GM12878 (cell line): ENCODE measurements around the gene IPP. TPM values are rescaled to one million over a fixed set of nuclear protein-coding genes. Genes with fewer than 3 reads are reported as not detected.

ENCODE experiments used
- BHLHE40 ChIP-seq, 2 experiments: fragments of 450-650 bp in 1 of 2; IDR thresholded peaks; 2 replicates each; pipeline ENCODE4 v1.6.1; 2011 to 2017; ENCODE audit warnings: low read depth in 2 of 2, borderline replicate concordance in 1 of 2, improper control_type of control experiment in 1 of 2, low read length in 1 of 2, mild to moderate bottlenecking in 1 of 2
- CREB1 ChIP-seq: IDR thresholded peaks from 2 replicates; pipeline ENCODE4 v1.6.1; 2012; ENCODE audit warnings: low read depth, mild to moderate bottlenecking, inconsistent platforms
- EP300 ChIP-seq, 2 experiments: fragments of 150-350 bp in 1 of 2; IDR thresholded peaks; 2 replicates each; pipeline ENCODE4 v1.6.1; 2011 to 2012; ENCODE audit warnings: low read depth in 2 of 2, low read length in 2 of 2, borderline replicate concordance in 1 of 2, improper control_type of control experiment in 1 of 2, inconsistent platforms in 1 of 2; ENCODE audit not compliant: control insufficient read depth in 1 of 2
- HDGF ChIP-seq: fragments of 450-650 bp; IDR thresholded peaks from 2 replicates; pipeline ENCODE4 v1.6.1; 2016; ENCODE audit warnings: antibody characterized with exemption
- IKZF1 ChIP-seq: fragments of 450-650 bp; conservative IDR thresholded peaks from 2 replicates; pipeline ENCODE4 v1.6.1; 2017; ENCODE audit warnings: antibody characterized with exemption, mild to moderate bottlenecking
- NFIC ChIP-seq: IDR thresholded peaks from 2 replicates; pipeline ENCODE4 v1.6.1; 2012; ENCODE audit warnings: low read depth, mild to moderate bottlenecking, inconsistent platforms, low read length, moderate library complexity
- NFXL1 ChIP-seq: fragments of 450-650 bp; IDR thresholded peaks from 2 replicates; pipeline ENCODE4 v1.6.1; 2017; ENCODE audit warnings: antibody characterized with exemption, mild to moderate bottlenecking, borderline replicate concordance
- POU2F2 ChIP-seq: IDR thresholded peaks from 3 replicates; pipeline ENCODE4 v1.6.1; 2011; ENCODE audit warnings: low read depth, mild to moderate bottlenecking, low read length, borderline replicate concordance
- SMAD1 ChIP-seq: fragments of 450-650 bp; IDR thresholded peaks from 2 replicates; pipeline ENCODE4 v1.6.1; 2018; ENCODE audit warnings: mild to moderate bottlenecking, low read depth; ENCODE audit not compliant: partially characterized antibody
- SMARCA5 ChIP-seq: fragments of 450-650 bp; IDR thresholded peaks from 2 replicates; pipeline ENCODE4 v1.6.1; 2017; ENCODE audit warnings: mild to moderate bottlenecking
- SP1 ChIP-seq: IDR thresholded peaks from one replicate; pipeline ENCODE4 v1.6.1; 2011; ENCODE audit warnings: low read depth, low read length
- SUPT20H ChIP-seq: IDR thresholded peaks from 2 replicates; pipeline ENCODE4 v1.6.1; 2011; ENCODE audit warnings: low read depth, mild to moderate bottlenecking, low read length, moderate library complexity, borderline replicate concordance; ENCODE audit not compliant: control insufficient read depth
- WRNIP1 ChIP-seq: IDR thresholded peaks from 2 replicates; pipeline ENCODE4 v1.6.1; 2011; ENCODE audit warnings: low read depth, low read length, improper control_type of control experiment, borderline replicate concordance
- polyA plus RNA-seq, 11 experiments: library from polyadenylated mRNA; depleted of rRNA in 4 of 11; unstranded in 6 of 11; stranded (reverse) in 5 of 11; fragments of >200 nt; fragmentation: Nextera tagmentation in 4 of 11; fragmentation: Illumina TruSeq in 1 of 11; extraction: Ambion mirVana in 4 of 11; extraction: Trizol in 1 of 11; gene quantifications; 1 replicate in 1 of 11; 2 replicates in 10 of 11; pipeline versions ENCODE4 v1.2.1 to v1.2.3, GENCODE V29; 2011 to 2016; ENCODE audit warnings: inconsistent platforms in 2 of 11, missing spikeins in 2 of 11, low read depth in 1 of 11
- total RNA-seq, 4 experiments: library from RNA; depleted of rRNA in 3 of 4; stranded (reverse); fragments of >200 nt in 3 of 4; fragmentation: Illumina TruSeq in 1 of 4; extraction: Trizol in 1 of 4; gene quantifications; 2 replicates each; pipeline versions ENCODE4 v1.2.1 to v1.2.3, GENCODE V29; 2013 to 2021
- TF ChIP-seq, protein P1 (sequence below): IDR thresholded peaks from 2 replicates; pipeline ENCODE4 v1.6.1; 2012; ENCODE audit warnings: low read depth, low read length, improper control_type of control experiment
- TF ChIP-seq, protein P2 (sequence below): fragments of 450-650 bp; IDR thresholded peaks from 2 replicates; pipeline ENCODE4 v1.6.1; 2017; ENCODE audit warnings: low read depth, mild to moderate bottlenecking, moderate library complexity
- TF ChIP-seq, protein P3 (sequence below), 3 experiments: IDR thresholded peaks in 2 of 3; conservative IDR thresholded peaks in 1 of 3; 2 replicates each; pipeline ENCODE4 v1.5.1; 2011; ENCODE audit warnings: low read depth in 3 of 3, low read length in 3 of 3, mild to moderate bottlenecking in 3 of 3, control low read depth in 2 of 3, moderate library complexity in 2 of 3, inconsistent platforms in 1 of 3, mixed read lengths in 1 of 3; ENCODE audit not compliant: control insufficient read depth in 2 of 3, insufficient read depth in 1 of 3; ENCODE audit errors: extremely low read depth in 1 of 3
- TF ChIP-seq, protein P4 (sequence below): fragments of 450-650 bp; IDR thresholded peaks from 2 replicates; pipeline ENCODE4 v1.6.1; 2016; ENCODE audit warnings: mild to moderate bottlenecking
- TF ChIP-seq, protein P5 (sequence below): IDR thresholded peaks from 2 replicates; pipeline ENCODE4 v1.6.1; 2012; ENCODE audit warnings: low read depth, low read length, improper control_type of control experiment
- TF ChIP-seq, protein P6 (sequence below): IDR thresholded peaks from 2 replicates; pipeline ENCODE4 v1.6.1; 2011; ENCODE audit warnings: low read depth, mild to moderate bottlenecking, low read length, moderate library complexity, borderline replicate concordance; ENCODE audit errors: extremely low read depth
- TF ChIP-seq, protein P7 (sequence below): fragments of 450-650 bp; IDR thresholded peaks from 2 replicates; pipeline ENCODE4 v1.6.1; 2016; ENCODE audit warnings: mild to moderate bottlenecking

The IPP gene
- total and polyA plus RNA-seq, 10 of the 15 experiments (the other 5 are each of a cell fraction or from before 2014, with no cell fraction given) = 4.7 to 15.0 (median 10.4) TPM

DNA sequence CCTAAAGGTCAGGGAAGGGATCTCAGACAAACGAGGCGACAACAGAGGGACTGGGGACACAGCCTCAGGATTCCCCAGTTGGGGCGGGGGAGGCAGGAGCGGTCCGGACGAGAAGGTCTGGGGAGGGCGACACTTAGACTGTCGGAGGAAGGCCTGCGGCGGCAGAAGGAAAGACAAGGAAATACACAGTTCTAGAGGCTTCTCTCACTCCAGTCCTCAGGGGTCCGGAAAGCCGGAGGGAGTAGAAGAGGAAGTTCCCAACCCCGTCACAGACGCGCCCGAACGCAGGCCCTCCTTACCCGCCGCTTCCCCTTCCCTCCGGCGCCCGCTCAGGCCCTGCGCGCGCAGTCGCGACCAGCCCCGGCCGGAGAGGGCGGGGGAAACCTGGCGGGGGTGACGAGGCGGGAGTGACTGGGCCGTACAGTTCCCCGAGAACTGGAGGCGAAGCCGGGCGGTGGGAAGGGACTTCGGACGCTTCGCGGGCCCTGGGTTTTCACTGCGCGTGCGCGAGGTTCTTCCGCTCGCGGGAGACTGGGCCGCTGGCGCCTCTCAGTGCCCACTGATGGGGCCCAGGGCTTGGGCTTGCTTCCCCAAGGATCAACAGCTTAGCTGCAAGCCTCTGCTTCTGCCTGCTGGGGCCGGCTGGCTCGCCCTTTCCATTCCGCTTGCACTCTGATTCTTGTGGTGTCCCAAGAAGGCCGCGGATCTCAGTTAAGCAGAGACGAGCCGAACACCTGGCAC is at the start of gene IPP (continued):
- TF ChIP-seq, protein P1, sequence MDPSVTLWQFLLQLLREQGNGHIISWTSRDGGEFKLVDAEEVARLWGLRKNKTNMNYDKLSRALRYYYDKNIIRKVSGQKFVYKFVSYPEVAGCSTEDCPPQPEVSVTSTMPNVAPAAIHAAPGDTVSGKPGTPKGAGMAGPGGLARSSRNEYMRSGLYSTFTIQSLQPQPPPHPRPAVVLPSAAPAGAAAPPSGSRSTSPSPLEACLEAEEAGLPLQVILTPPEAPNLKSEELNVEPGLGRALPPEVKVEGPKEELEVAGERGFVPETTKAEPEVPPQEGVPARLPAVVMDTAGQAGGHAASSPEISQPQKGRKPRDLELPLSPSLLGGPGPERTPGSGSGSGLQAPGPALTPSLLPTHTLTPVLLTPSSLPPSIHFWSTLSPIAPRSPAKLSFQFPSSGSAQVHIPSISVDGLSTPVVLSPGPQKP = peak; percentile 47; the same call in 1 of the 2 replicates
- 0 out of 2 replicates have a peak, but pooled peaks have one; percentile 54 for TF ChIP-seq SMARCA5
- TF ChIP-seq, protein P2, sequence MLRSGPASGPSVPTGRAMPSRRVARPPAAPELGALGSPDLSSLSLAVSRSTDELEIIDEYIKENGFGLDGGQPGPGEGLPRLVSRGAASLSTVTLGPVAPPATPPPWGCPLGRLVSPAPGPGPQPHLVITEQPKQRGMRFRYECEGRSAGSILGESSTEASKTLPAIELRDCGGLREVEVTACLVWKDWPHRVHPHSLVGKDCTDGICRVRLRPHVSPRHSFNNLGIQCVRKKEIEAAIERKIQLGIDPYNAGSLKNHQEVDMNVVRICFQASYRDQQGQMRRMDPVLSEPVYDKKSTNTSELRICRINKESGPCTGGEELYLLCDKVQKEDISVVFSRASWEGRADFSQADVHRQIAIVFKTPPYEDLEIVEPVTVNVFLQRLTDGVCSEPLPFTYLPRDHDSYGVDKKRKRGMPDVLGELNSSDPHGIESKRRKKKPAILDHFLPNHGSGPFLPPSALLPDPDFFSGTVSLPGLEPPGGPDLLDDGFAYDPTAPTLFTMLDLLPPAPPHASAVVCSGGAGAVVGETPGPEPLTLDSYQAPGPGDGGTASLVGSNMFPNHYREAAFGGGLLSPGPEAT = peak; percentile 72; the same call in 1 of the 2 replicates
- peak; percentile 77 for TF ChIP-seq CREB1
- TF ChIP-seq, protein P3, sequence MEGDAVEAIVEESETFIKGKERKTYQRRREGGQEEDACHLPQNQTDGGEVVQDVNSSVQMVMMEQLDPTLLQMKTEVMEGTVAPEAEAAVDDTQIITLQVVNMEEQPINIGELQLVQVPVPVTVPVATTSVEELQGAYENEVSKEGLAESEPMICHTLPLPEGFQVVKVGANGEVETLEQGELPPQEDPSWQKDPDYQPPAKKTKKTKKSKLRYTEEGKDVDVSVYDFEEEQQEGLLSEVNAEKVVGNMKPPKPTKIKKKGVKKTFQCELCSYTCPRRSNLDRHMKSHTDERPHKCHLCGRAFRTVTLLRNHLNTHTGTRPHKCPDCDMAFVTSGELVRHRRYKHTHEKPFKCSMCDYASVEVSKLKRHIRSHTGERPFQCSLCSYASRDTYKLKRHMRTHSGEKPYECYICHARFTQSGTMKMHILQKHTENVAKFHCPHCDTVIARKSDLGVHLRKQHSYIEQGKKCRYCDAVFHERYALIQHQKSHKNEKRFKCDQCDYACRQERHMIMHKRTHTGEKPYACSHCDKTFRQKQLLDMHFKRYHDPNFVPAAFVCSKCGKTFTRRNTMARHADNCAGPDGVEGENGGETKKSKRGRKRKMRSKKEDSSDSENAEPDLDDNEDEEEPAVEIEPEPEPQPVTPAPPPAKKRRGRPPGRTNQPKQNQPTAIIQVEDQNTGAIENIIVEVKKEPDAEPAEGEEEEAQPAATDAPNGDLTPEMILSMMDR (IDR thresholded peaks at IDR 0.05 in 2 of 3, conservative IDR thresholded peaks at IDR 0.05 in 1 of 3; ENCODE audit: control insufficient read depth in 2 of 3, extremely low read depth in 1 of 3, insufficient read depth in 1 of 3, low read depth in 3 of 3, low read length in 3 of 3) = peak; percentile 25 to 69 (median 31); a peak in 4 of 6 replicates
- no peak for TF ChIP-seq SMAD1
- no peak for TF ChIP-seq NFIC
- no peak for TF ChIP-seq SUPT20H
- peak; percentile 27 for TF ChIP-seq SP1
- peak; percentile 90 for TF ChIP-seq HDGF
- TF ChIP-seq, protein P4, sequence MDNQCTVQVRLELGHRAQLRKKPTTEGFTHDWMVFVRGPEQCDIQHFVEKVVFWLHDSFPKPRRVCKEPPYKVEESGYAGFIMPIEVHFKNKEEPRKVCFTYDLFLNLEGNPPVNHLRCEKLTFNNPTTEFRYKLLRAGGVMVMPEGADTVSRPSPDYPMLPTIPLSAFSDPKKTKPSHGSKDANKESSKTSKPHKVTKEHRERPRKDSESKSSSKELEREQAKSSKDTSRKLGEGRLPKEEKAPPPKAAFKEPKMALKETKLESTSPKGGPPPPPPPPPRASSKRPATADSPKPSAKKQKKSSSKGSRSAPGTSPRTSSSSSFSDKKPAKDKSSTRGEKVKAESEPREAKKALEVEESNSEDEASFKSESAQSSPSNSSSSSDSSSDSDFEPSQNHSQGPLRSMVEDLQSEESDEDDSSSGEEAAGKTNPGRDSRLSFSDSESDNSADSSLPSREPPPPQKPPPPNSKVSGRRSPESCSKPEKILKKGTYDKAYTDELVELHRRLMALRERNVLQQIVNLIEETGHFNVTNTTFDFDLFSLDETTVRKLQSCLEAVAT = peak; percentile 89
- TF ChIP-seq, protein P5, sequence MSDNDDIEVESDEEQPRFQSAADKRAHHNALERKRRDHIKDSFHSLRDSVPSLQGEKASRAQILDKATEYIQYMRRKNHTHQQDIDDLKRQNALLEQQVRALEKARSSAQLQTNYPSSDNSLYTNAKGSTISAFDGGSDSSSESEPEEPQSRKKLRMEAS = peak; percentile 63; the same call in 1 of the 2 replicates
- no peak for TF ChIP-seq EP300 (IDR thresholded peaks at IDR 0.05; ENCODE audit: borderline replicate concordance in 1 of 2, control insufficient read depth in 1 of 2, low read depth in 2 of 2, low read length in 2 of 2)
- 0 out of 2 replicates have a peak, but pooled peaks have one; percentile 20 for TF ChIP-seq WRNIP1
- TF ChIP-seq BHLHE40 (IDR thresholded peaks at IDR 0.05; ENCODE audit: borderline replicate concordance in 1 of 2, low read depth in 2 of 2, low read length in 1 of 2) = peak; percentile 16 to 51; a peak in 2 of 4 replicates
- TF ChIP-seq, protein P6, sequence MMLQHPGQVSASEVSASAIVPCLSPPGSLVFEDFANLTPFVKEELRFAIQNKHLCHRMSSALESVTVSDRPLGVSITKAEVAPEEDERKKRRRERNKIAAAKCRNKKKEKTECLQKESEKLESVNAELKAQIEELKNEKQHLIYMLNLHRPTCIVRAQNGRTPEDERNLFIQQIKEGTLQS = no peak
- peak; percentile 93 for TF ChIP-seq IKZF1
- TF ChIP-seq, protein P7, sequence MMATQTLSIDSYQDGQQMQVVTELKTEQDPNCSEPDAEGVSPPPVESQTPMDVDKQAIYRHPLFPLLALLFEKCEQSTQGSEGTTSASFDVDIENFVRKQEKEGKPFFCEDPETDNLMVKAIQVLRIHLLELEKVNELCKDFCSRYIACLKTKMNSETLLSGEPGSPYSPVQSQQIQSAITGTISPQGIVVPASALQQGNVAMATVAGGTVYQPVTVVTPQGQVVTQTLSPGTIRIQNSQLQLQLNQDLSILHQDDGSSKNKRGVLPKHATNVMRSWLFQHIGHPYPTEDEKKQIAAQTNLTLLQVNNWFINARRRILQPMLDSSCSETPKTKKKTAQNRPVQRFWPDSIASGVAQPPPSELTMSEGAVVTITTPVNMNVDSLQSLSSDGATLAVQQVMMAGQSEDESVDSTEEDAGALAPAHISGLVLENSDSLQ = peak; percentile 87
- peak; percentile 70; the same call in 2 of the 3 replicates for TF ChIP-seq POU2F2
- TF ChIP-seq NFXL1 = no peak
